Activated CD8-positive, alpha-beta memory T cell treated with anti-CD3 and anti-CD28 coated beads, Interleukin-2, amount 50 U/mL, for 48 hours (primary cell): ENCODE results near the gene NPTN.
"Not testable (repeated sequence)": the region's sequence is repeated elsewhere in the genome, so short reads cannot be mapped to it uniquely, and the experiment has no call there.

Experiments used
- DNase-seq: peaks from one replicate; pipeline ENCODE4 v3.0.0-alpha.2; 2020

The NPTN gene

DNA sequence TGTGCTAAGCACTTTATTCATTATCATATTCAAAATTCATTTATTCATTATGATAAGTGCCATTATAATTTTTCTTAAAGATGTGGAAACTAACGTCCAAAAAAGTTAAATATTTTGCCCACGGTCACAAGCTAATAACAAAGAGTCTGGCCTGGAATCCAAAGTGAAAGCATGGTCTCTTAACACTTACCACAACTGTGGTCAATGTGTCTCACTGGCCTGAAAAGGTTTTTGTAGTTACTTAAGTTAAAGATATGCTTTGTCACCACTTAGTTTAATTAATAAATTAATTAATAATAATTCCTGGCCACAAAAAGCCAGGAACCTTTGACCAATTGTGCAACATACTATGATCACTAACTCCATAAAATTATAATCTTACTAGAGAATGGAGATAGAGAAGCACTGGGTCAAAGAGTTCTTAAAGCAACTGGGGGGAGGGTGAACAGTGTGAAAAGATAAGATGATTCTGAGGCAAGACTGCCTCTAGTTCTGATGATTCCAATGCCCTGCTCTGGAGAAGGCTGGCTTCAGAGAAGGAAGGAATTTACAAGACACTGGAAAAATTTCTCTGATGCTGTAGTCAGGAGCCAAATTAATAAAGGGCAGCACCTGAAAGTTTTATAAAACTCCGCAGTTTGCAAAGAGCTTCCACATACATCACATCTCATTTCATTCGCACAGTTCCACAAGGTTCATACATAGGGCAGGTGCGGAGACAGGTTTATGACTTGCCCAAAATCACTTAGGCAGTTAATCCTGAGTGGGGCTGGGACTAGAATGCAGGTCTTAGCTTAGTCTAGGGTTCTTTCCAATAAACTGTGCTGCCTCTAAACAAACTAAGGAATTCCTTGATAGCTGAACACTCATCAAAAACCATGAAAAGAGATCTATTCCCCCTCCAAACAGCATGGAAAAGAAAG, 32.5 kb downstream of the NPTN start:
- no peak for DNase-seq

- no peak for DNase-seq
These were observed 33.3 kb downstream of the NPTN start for GRCh38 chr15:73599934-73600333.

GRCh38 chr15:73598530-73599160, 34.5 kb downstream of the NPTN start:
- DNase-seq, result no peak

DNA sequence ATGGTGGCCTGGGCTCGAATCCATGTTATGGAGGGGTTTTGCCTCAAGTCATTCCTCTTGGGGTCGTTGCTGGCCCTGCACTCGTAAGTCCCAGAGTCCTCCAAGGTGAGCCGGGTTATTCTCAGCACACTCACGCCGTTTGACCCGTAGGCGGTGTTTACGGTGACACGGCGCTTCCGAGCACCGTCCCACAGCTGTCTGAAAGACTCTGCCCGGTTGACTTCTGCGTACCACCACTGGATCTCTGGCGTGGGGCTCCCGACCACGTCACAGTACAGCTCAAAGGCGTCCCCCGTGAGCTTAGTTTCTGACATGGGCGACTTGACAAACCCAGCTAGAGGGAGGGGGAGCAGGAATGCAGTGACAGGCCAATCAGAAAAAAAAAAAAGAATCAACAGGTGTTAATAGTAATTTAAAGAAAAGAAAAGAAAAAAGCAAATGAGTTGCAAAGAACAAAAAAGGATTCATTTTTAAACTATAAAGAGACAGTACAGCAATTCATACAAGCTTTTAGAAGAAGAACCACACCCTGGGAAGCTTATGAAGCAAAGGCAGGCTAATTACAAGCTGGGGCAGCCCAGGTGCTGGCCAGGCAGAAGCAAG, 36.1 kb downstream of the NPTN start:
- DNase-seq, result no peak

DNA sequence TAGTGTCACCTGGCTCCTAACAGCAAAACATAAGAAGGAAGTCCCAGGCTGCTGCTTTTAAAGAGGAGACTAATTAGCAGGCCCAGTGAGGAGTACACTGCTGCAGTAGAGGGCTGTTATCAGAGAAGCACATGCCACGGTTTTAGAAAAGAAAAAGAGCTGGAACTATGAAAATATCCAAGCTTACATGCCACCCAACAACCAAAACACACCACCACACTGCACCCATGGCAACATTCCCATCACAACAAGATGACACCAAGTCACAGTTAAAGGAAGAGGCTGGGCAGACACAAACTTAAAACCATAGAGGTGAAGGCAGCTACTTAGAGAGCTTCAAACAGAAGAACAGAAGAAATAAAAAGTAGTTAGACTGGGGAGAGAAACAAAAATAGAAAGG, 37.0 kb downstream of the NPTN start:
- no peak for DNase-seq

- DNase-seq, result no peak
These were observed 39.1 kb downstream of the NPTN start for GRCh38 chr15:73594109-73594508.

- DNase-seq, result no peak
These were observed 39.7 kb downstream of the NPTN start for GRCh38 chr15:73593304-73594074.

GRCh38 chr15:73590263-73590662, 42.9 kb downstream of the NPTN start:
- no peak for DNase-seq

DNA sequence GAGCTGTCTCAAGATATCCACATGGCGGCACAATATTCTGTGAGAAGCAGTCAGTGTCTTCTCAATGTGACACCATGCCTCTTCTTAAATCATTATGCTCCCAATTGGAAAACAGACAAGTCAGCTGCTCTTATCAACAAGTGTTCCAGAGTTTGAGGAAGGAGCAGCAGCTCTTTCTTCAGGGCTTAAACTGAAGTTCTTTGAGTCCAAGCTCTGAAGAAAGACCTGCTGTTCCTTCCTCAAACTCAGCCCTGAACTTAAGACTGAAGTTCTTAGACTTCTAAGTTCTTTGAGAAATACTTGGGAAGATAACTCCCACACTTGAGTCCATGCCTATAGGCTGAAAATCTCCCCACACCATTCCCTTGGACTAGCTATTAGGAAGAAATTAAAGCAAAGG, 43.4 kb downstream of the NPTN start:
- DNase-seq, result no peak

- DNase-seq, result no peak
These were observed 47.1 kb downstream of the NPTN start for GRCh38 chr15:73585871-73586654.

DNA sequence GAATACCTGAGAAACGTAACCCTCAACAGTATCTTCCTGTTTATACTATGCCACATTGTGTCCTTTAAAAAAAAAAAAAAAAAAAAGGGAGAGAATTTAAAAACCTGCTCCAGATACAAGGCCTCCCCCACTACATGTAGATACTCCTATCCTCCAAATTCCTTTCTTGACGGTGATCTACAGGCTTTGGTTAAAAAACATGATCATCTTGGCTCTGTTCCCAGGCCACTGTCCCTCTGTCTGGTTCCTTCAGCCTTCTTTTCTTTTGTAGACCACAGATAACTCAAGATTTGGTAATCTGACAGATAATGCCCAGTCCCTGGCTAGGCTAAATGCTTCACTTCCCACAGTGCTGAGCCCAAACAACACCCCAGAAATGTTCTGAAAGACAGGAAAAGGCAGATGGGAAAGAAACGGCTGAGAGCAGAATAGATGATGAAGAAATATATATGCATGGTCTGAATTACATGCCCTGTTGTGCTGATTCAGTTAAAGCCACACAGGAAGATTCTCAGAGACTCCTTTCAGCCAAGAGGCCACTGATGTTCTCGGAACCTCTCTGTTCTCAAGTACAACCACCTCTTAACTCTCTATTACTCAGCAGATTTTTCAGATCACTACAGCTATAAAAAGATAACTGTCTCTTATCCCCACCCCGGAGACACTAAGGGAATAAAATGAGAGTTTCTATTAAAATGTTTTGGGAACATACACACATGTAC, 48.3 kb downstream of the NPTN start:
- DNase-seq, result no peak

DNA sequence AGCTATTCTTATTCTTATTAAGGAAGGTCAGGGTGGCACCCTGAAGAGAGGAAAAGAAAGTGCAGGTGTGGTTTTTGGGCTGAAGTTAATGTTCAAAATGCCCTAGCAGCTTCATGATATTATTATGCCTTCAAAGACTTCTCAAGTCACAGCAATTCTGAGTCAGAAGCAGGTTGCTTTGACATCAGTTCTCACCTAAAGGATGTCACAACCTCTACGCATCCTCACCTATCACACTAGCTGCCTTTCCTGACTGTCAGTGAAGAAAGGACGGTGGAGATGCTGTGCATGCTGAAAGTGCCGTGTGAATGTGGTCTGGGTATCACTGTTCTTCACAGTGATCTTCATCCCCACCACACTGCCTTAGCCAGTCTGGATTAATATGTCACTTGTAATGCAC, 49.6 kb downstream of the NPTN start:
- no peak for DNase-seq

DNA sequence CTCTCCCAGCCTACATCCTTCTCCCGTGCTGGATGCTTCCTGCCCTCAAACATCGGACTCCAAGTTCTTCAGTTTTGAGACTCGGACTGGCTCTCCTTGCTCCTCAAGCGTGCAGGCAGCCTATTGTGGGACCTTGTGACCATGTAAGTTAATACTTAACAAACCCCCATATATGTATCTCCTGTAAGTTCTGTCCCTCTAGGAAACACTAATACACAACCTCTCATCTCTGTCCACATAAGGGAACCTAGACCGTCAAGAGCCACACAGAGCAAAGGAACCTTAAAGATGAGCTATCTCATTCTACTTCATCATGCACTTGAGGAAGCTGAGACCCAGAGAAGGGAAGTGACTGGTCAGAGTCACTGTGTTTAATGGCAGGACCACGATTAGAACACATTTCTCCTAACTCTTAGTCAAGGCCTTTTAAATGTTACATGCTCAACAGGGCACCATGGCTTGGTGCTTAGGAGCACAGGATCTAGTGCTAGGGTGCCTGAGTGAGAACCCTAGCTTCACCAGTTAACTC, 50.3 kb downstream of the NPTN start:
- no peak for DNase-seq

DNA sequence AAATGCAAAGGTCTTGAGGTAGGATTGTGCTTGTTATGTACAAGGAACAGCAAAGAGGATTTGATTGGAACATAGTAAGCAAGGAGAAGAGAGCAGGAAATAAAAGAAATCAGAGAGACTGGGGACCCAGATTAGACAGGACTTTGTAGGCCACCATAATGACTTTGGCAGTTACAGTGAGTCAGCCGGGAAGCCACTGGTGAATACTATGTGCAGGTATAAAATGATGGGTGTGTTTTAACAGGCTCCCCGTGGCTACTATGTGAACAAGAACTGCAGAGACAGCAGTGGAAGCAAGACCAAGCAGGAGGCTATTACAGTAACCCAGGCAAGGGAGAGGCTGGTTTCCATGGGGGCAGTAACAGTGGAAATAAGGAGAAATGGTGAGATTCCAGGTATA, 55.2 kb downstream of the NPTN start:
- DNase-seq, result no peak

GRCh38 chr15:73577593-73577992, 55.6 kb downstream of the NPTN start:
- not testable (repeated sequence) for DNase-seq

- no peak for DNase-seq
These were observed 57.4 kb downstream of the NPTN start for GRCh38 chr15:73575636-73576247.

DNA sequence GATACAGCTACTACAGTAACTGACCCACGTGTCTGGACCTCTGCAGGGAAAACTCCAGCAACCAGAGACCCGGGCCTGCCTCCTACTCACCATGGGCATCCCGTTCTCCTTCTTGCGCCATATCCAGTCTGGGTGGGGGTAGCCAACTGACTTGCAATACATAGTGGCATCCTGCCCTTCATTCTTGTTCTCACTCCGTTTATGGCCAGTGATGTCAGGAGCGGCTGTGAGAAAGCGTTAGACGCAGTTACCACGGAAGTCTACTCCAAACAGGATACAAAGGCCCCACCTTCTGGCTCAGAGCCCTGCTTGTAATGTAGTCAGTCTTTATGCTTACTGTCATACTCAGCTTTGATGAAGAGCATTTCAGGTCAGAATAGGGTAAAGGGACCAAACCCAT, 59.6 kb downstream of the NPTN start:
- DNase-seq, result no peak

DNA sequence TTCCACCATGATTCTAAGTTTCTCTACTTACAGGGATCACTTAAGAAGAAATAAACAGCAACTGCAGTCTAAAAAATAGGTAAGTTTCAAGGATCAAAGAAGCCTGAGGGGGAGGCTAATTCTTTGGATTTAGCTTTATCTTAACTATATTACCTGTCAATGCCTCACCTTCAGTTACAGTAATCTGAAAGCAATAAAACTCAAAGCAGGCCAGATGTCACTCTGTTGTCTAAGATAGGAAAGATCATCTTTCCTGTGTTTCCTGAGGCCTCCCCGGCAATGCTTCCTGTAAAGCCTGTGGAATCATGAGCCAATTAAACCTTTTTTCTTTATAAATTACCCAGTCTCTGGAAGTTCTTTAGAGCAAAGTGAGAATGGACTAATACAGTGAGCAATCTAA, 60.2 kb downstream of the NPTN start:
- DNase-seq, result no peak

- no peak for DNase-seq
These were observed 60.9 kb downstream of the NPTN start for GRCh38 chr15:73572296-73572695.

DNA sequence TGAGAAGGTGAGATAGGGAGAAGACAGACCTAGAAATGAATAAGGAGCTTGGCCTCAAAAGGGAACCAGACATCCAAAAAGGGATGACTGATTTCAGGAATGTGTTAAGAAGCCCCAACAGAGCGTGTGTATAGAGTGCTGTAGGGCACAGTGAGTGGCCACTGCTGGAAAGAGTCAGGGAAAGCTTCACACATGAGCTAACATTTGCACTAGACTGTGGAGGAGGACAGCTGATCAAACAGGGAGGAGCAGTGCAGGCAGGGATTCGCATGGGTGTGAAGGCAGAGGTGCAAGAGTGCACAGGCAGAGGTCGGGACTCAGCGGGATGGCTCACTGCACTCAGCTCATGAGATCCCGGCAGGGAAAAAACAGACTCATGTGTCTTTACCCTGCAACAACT, 61.8 kb downstream of the NPTN start:
- DNase-seq, result no peak
